ENCODE data around the gene SRRD. TPM values are rescaled to one million over a fixed set of nuclear protein-coding genes. Genes with fewer than 3 reads are reported as not detected.

SRRD gene
- total and polyA plus RNA-seq, 2 of the 8 experiments (the other 6 are each of a cell fraction or from before 2014, with no cell fraction given): 17.1 to 25.3 TPM

DNA sequence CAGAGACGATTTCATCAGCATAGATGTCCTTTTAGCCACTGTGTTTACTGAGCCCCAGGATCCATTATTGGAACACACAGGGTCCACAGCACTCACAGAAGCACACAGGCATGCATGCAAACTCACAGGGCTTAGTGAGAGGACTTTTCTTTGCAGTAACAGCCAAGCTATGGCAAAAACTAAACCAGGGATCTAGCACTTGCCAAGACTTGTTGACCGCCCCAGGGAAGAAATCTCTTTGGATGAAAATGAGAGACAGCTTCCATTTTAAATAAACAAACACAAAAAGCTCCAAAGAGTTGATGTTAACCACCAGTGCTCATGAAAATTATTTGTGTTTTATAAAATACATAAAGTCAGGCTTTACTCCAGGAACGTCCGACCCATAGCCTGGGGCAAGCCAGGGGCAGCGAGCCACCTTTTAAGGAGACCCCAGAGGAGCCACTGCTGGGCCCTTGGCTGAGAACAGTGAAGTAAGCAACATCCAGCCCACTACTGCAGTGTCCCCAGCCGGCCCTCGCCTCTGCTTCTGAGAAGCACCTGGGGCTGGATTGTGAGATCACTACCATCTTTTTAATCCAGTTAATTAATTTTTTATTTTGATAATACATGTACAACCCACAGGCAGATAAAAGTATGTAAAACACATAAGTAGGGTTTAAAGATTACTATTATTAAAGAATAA lies 50.6 kb downstream of the SRRD start:
- H3K23me2 ChIP-seq (ENCODE audit: low read depth, low read length): no peaks in the 10 kb centered on the region
- H2AK5ac ChIP-seq (ENCODE audit: low read depth, low read length): no peak overlapping the region
- TF ChIP-seq CTBP2 (IDR thresholded peaks at IDR 0.05; ENCODE audit: borderline replicate concordance, insufficient read depth, insufficient read length, low read length) (no peak), TAF1 (IDR thresholded peaks at IDR 0.05; ENCODE audit: low read depth, low read length) (no peak), BRCA1 (IDR thresholded peaks at IDR 0.05; ENCODE audit: low read depth, low read length) (no peak), TCF12 (IDR thresholded peaks at IDR 0.05; ENCODE audit: low read depth, low read length) (no peak), SUZ12 (IDR thresholded peaks at IDR 0.05; ENCODE audit: low read length) (no peak), KDM4A (IDR thresholded peaks at IDR 0.05; ENCODE audit: low read depth, low read length, severe bottlenecking) (no peak), FOSL1 (IDR thresholded peaks at IDR 0.05; ENCODE audit: insufficient read depth, low read depth, low read length) (no peak), SP1 (IDR thresholded peaks at IDR 0.05; ENCODE audit: low read depth, low read length) (no peak), CEBPB (IDR thresholded peaks at IDR 0.05; ENCODE audit: low read depth, low read length) (no peak), EP300 (IDR thresholded peaks at IDR 0.05; ENCODE audit: borderline replicate concordance in 1 of 2, low read depth in 2 of 2, low read length in 2 of 2) (no peak)
- no peak overlapping the region for H3K23ac ChIP-seq (ENCODE audit: insufficient read length)
- no peaks in the 10 kb centered on the region for H3K9me3 ChIP-seq (ENCODE audit: insufficient read depth in 2 of 2, low read depth in 1 of 2, low read length in 1 of 2)
- no peak overlapping the region for H3K18ac ChIP-seq (ENCODE audit: extremely low read depth, low read length)
- no peak overlapping the region for H3K27ac ChIP-seq (ENCODE audit: low read depth, low read length)
- no peak overlapping the region for H2BK20ac ChIP-seq (ENCODE audit: low read length)
- POLR2A ChIA-PET (ENCODE audit: partially characterized antibody): interaction anchor here (1.6 to 2.2 kb wide), 2 partner anchors 10 to 14 kb away, joined by 4 to 7 read pairs; no protein-coding TSS in a partner anchor
- DNase-seq (ENCODE audit: low read depth in 1 of 2, low spot score in 2 of 2) (no peak), FAIRE-seq (no peak)
- H2BK12ac ChIP-seq (ENCODE audit: low read depth, low read length): no peak overlapping the region
- H3K4me2 ChIP-seq (ENCODE audit: insufficient read depth in 1 of 2, low read depth in 2 of 2, low read length in 2 of 2): no peak overlapping the region
- CTCF ChIA-PET (ENCODE audit: partially characterized antibody): no interaction called here
- H3K4me1 ChIP-seq (replicated peaks in 1 of 4; ENCODE audit: control insufficient read depth in 3 of 4, insufficient read depth in 4 of 4, low read length in 3 of 4): no peaks in the 10 kb centered on the region
- H4K91ac ChIP-seq (replicated peaks; ENCODE audit: insufficient read length, low read length): no peak overlapping the region
- WGBS, 2 experiments (ENCODE audit: extremely low coverage in 1 of 2, insufficient coverage in 1 of 2, insufficient read length in 1 of 2, insufficient replicate concordance in 2 of 2, low coverage in 1 of 2, low lambda C conversion rate in 2 of 2, missing lambda C conversion rate in 1 of 2): 94% methylated on average over 7 of the region's 7 CpGs; no CpG with 5 or more reads in 1 of the 2 experiments
- H3K4me3 ChIP-seq (ENCODE audit: extremely low read depth in 1 of 4, insufficient read depth in 2 of 4, low read depth in 3 of 4, low read length in 4 of 4): no peak overlapping the region
- 0 out of 4 replicates have a peak, but pooled peaks cover 0 to 3% of the 10 kb centered on the region in 2 experiments for H3K79me2 ChIP-seq (ENCODE audit: control insufficient read depth in 1 of 2, insufficient read depth in 2 of 2, low read length in 2 of 2)
- H3K36me3 ChIP-seq (ENCODE audit: control insufficient read depth in 2 of 4, insufficient read depth in 4 of 4, low read length in 3 of 4): peaks cover 7 to 48% (median 21%) of the 10 kb centered on the region in 4 experiments; a peak in 7 of 8 replicates
- no peak overlapping the region for H2BK120ac ChIP-seq (replicated peaks; ENCODE audit: low read depth, low read length)
- peaks cover 3% of the 10 kb centered on the region for H3K79me1 ChIP-seq (ENCODE audit: low read depth, low read length)
- no peaks in the 10 kb centered on the region for H3K27me3 ChIP-seq (replicated peaks in 1 of 4; ENCODE audit: control insufficient read depth in 3 of 4, extremely low read depth in 1 of 4, insufficient read depth in 3 of 4, low read length in 3 of 4)
- H2BK15ac ChIP-seq (ENCODE audit: low read length): no peak overlapping the region
- no peak overlapping the region for H2AFZ ChIP-seq (ENCODE audit: low read length)
- H3K9ac ChIP-seq (replicated peaks in 1 of 4; ENCODE audit: extremely low read depth in 1 of 4, low read depth in 3 of 4, low read length in 3 of 4): no peak overlapping the region
- H3K56ac ChIP-seq (replicated peaks; ENCODE audit: insufficient read length, low read depth, low read length): no peak overlapping the region
- no peak overlapping the region for H3K4ac ChIP-seq (replicated peaks; ENCODE audit: insufficient read length, low read depth, low read length)
- H2BK5ac ChIP-seq (ENCODE audit: low read depth, low read length): no peak overlapping the region
- no peak overlapping the region for H4K5ac ChIP-seq (ENCODE audit: insufficient read length, low read depth, low read length)
- H4K20me1 ChIP-seq (replicated peaks in 1 of 2; ENCODE audit: control insufficient read depth in 1 of 2, insufficient read depth in 2 of 2, low read length in 2 of 2): peaks cover 7% of the 10 kb centered on the region in 2 experiments
- no peak overlapping the region for H3K14ac ChIP-seq (ENCODE audit: insufficient read length)
- H4K8ac ChIP-seq (ENCODE audit: extremely low read depth, insufficient read depth, low read length): no peak overlapping the region
